Endometrial microvascular endothelial cells (primary cell): ENCODE measurements around the gene CALHM3. TPM values are rescaled to one million over a fixed set of nuclear protein-coding genes. Genes with fewer than 3 reads are reported as not detected.
"Not testable (repeated sequence)": the region's sequence is repeated elsewhere in the genome, so short reads cannot be mapped to it uniquely, and the experiment has no call there.

Source experiments
- in situ Hi-C: cut with HindIII; loops from 2 replicates; pipeline ENCODE4 v1.10.0; 2017; ENCODE audit warnings: low sequenced_read_pairs, low pct_unique_long_range_greater_than_20kb; ENCODE audit errors: inconsistent ontology term
- total RNA-seq: library from RNA; depleted of rRNA; stranded (reverse); fragments of >200 nt; gene quantifications from one replicate; pipeline ENCODE4 v1.2.3, GENCODE V29; 2015; ENCODE audit errors: inconsistent ontology term

The CALHM3 gene
- total RNA-seq, 1 donor from 2014 or later = not detected

DNA sequence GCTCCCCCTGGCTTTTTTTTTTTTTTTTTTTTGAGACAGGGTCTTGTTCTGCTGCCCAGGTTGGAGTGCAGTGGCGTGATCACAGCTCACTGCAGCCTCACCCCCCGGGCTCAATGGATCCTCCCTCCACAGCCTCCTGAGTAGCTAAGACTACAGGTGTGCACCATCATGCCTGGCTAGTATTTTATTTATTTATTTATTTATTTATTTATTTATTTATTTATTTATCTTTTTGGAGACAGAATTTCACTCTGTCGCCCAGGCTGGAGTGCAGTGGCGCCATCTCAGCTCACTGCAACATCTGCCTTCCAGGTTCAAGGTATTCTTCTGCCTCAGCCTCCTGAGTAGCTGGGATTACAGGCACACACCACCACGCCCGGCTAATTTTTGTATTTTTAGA is 24.7 kb upstream of the CALHM3 start:
- in situ Hi-C loops = not testable (repeated sequence)

DNA sequence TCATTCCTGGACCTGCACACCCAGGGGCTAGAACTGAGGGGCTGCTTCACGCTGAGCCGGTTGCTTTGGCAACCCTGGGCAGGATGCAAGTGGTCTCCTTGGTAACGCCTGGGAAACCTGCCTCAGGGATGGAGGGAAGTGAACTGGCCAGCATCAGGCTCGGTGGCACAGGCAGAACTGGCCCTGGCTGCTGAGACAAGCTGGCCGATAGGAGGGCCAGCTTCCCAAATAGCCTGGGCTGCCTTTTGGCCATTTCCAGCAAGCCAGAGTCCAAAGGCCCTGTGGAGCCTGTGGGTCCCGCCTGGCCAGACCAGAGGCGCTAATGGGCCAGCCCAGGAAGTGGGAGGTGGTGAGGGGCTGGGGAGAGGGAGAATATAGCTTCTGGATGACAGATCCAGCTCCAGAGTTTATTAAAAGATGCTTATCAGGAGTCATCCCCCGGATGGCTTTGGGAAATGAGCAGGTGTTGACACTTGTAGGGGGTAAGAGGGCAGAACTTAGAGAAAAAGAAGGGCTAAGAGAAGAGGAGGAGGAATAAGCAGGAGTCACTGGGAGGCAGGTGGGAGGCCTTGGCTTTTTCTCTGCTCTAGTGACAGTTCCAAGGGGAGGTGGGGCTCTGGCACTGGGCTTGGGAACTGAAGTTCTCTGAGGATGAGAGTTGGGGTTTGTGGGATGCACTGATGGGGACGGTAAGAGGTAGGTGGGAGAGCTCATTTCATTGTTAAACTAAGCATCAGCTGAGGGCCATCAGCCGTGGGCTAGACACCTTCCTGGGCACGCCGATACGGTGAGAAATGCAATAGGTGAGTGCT is 24.0 kb upstream of the CALHM3 start:
- in situ Hi-C loops = no loop called here

DNA sequence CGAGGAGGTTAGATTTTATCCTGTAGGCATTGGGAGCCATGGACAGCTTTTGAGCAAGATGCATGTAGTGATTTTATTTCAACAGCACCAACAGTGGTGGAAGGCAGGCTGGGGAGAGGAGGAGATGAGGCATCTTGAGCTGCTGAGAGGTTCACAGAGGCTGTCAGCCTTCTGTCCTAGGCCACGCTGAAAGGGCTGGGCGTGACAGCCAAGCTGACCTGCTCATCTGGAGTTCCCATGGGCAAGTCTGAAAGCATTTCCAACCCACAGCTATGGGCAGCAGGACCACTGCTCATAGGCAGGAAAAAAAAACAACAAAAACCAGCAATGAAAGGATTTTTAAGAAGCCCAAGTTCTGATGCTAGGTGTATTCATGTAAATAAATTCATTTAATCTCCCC is 22.1 kb upstream of the CALHM3 start:
- in situ Hi-C loops = no loop called here

DNA sequence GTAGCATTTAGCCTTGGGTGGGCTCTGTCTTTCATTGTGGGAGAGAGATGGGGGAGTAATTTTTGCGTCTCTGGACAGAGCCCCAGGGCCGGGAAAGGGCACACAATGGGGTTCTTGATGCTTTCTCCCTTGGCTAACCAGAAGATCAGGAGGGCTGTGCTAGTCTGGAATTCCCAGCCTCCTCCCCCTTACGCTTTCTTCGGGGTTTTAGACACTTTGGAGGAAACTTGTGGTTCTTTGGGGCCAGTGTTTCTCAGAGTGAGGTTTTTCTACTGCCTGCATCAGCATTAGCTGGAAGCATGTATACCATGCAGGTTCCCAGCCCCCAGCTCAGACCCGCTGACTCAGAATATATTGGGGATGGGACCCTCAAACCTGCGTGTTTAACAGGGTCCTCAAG is 21.4 kb upstream of the CALHM3 start:
- in situ Hi-C loops = no loop called here

DNA sequence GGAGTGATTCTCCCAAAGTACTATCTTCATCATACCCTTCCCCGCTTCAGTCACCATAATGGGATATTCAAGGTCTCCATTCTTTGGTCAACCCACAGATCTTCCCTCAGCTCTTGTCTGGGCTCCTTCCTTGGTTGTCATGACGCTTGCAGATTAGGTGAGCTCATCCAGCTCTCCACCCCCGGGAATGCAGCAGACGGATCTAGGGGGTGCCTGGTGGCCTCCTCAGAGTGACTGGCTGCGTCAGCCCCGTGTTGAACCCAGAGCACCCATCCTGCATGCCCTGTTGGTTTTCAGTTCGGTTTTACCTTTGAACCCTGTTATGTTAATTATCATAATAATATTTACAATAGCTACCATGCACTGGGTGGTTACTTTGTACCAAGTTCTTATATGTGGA is 20.8 kb upstream of the CALHM3 start:
- in situ Hi-C loops = loop anchor here (10.0 kb wide), 1 partner anchor 85 kb away; no protein-coding TSS in a partner anchor

DNA sequence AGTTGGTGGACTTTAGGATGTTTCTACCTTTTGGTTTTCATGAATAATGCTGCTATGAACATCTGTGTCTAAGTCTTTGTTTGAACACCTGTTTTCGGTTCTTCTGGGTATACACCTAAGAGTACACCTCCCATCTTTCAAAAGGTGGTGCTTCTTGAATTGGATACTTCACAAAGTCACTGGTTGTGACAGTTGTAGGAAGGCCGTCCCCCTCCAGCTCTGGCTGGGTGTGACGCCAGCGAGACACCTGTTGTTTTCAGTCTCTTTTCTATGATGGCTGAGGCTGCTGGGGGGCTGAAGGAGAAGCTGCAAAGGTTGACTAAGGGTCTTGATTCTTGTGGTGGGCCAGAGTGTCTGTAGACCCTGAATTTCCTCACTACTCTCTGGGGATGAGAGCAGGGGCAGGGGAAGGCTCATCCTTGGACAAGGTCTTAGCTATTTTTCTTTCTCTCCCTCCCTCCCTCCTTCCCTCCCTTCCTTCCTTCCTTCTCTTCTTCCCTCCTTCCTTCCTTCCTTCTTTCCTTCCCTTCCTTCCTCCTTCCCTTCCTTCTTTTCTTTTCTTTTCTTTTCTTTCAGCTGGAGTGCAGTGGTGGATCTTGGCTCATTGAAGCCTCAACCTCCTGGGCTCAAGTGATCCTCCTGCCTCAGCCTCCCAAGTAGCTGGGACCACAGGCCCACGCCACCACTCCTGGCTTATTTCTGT is 20.0 kb upstream of the CALHM3 start:
- in situ Hi-C loops = loop anchor here (10.0 kb wide), 1 partner anchor 84 kb away; no protein-coding TSS in a partner anchor

DNA sequence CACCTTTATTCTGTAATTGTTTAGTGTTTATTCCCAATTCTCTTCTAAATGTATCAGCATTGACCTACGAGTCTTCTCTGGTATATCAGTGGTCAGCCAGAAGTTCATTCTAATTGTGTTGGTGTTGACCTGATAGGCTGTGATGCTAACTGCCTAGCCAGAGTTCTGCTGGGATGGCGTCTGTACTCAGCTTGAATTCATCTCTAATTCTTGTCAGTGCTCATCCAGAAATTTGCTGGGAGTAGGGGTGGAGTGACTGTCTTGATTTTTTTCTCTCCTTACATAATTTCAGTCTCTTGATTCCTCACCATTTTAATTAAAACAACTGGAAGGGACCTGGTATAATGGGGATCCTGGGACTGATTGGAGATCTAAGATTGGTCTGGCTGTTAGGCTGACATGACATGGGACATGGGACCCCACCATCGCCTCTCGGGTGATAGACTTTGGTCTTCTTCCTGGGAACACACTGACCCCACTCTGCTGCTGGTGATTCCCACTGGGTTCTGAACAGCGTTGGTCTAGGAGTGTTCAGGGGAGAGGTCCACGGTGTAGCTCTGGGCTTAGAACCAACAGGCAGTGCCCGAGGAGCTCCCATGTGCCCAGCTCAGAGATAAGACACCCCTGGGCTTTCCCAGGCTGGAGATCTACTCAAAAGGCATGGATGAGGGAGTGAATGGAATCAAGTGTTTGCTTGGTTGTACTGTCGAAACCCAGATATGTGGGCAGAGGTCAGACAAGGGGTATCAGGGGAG is 18.3 kb upstream of the CALHM3 start:
- in situ Hi-C loops = loop anchor here (10.0 kb wide), 1 partner anchor 83 kb away; no protein-coding TSS in a partner anchor

DNA sequence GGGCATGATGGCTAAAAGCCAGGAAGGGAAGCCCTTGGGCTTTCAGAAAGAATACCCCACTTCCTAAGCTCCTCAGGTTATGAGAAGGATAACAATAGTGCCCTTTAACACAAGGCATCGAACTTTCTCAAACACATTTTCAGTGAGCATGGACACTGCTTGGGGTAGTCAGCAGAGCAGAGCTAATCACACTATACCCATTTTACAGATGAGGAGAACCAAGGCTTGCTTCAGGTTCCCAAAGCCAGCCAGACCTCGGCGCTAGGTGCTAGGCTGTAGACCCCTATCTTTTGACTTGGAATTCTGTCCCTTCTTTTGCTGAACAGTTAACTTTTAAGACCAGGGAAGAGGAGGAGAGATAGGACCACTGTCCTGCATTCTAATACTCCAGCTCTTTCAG is 16.3 kb upstream of the CALHM3 start:
- in situ Hi-C loops = loop anchor here (10.0 kb wide), 1 partner anchor 81 kb away; no protein-coding TSS in a partner anchor

DNA sequence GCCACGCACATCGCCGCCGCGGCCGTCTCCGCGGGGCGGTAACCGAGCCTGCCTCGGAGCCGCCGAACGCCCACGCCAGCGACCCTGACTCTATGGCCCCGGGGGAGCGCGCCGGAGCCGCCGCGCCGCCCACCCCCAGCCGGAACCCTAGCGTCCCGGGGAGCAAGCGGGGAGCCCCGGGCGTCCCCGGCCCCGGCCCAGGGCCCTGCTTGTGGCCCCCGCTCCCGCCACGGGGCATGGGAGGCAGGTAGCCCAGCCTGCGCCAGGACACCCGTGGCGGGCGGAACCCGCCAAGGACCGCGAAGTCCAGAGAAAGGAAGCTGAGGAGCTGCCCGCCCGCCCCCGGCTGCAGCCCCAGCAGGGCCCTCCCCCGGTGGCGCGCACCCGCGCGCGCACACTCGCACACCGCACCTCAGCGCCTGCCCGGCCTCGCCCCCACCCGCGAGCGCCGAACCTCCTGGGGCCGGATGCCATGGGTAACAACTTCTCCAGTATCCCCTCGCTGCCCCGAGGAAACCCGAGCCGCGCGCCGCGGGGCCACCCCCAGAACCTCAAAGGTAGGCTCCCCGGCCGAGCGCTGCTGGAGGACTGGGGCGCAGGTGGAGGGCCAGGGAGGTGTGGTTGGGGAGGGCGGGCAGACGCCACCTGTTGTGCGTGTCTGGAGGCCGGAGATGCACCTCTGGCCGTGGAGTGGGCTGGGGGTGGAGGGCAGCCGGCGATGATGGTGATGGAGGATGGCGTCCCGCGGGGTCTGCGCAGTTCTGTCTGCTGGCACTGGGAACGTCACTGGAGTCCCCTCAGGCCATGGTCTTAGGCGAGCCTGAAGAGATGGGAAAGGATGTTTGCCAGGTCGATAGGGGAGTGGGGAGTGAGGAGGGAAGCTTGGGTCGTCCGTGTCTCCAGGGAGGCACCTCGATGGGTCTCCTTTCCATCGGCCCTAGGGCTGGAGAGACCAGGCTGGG is 15.2 kb upstream of the CALHM3 start:
- in situ Hi-C loops = loop anchor here (10.0 kb wide), 1 partner anchor 79 kb away; no protein-coding TSS in a partner anchor

DNA sequence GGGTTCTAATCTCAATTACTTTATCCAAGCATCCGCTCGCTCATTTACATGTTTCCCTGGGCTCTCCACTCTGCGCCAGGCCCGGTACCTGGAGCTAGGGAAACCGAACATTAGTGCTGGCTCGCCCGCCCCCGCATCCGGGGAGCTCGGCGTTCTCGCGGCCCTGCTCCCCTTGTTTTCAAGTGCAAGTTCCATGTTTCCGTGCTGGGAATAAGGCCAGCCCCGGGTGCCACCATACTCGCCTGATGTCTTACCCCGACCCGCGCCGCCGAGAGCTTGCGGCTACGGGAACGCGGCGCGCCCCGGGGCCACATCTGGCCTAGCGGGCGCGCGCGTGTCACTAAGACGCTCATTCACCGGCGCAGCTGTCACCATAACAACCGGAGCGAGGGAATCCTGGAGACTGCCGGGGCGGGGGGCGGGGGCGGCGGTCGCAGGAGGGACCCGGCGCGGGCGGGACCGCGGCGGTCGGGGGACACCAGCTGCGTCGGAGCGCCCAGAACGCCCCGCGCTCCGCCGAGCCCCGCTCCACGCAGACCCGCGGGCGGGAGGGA is 14.4 kb upstream of the CALHM3 start, which contains the start of gene NEURL1:
Gene NEURL1 (plus strand): TSS at position 344 of the 554 bp plus-strand sequence. CDS start 683 bp downstream, outside the sequence.
- in situ Hi-C loops = loop anchor here (10.0 kb wide), 1 partner anchor 79 kb away; no protein-coding TSS in a partner anchor

DNA sequence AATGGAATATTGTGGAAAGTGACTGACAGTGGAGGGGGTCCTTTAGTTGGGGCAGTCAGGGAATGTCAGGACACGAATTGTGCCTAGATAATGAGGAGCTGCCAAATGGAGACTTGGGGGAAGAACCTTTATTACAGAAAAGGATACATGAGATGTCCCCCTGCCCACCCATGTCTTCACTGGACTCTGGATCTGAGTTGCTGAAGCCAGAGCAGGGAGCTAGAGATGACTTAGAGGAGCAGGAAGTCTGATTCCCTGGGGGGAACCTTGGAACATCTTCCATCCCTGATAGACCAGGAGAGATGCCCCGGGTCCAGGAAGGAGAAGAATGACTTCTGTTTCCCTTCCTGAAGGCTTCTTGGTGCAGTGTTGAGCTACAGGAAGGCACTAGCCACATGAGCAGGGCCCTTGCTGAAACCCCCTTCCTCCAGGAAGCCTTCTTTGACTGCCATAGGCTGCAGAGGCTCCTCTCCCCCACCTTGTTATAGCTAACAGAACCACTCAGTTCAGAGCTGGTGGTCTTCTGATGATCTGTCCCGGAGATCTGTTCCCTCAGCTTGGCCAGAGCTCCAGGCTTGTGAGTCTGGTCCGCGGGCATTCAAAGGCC is 13.7 kb upstream of the CALHM3 start:
- in situ Hi-C loops = loop anchor here (10.0 kb wide), 1 partner anchor 78 kb away; no protein-coding TSS in a partner anchor

DNA sequence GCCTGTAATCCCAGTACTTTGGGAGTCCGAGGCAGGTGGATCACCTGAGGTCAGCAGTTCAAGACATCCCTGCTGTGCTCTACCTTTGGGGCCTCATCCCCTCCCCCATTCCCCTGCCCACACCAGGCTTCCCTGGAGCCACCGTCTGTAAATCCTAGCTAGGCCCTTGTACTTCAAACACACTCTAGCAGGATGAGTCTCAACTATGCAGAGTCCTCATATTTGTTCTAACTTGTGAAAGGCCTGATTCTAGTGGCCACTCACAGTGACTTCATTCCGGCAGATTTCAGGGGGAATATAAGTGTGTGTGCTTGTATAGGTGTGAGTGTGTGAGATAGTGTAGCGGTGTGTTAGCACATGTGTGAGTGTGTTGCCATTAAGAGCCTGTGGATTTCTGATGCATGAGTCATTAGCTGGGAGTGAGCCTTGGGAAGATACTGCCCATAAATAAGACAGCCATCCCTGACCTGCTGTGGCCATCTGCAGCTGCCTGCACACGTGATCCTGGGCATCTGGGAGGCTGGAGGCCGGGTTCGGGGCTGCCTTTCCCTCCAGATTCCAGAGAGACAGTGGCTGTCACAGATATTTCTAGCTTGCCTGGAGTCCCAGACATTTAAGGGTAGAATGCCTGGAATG is 12.8 kb upstream of the CALHM3 start:
- in situ Hi-C loops = loop anchor here (10.0 kb wide), 1 partner anchor 77 kb away; no protein-coding TSS in a partner anchor

DNA sequence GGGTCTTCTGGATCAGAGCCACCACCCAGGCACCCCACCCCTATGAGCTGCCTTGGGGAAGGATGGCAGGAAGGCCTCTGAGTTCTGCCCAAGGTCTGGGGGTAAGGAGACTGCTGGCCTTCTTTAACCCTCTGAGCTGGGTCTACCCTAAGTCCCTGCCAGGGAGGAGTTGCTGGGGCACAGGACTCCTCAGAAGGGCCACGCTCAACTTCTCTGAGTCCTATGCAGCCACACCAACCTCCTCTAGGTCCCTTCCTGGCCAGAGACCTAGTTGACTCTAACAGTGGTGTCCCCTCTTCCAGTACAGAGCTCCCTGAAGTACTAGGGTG is 11.9 kb upstream of the CALHM3 start:
- in situ Hi-C loops = loop anchor here (10.0 kb wide), 1 partner anchor 76 kb away; no protein-coding TSS in a partner anchor

DNA sequence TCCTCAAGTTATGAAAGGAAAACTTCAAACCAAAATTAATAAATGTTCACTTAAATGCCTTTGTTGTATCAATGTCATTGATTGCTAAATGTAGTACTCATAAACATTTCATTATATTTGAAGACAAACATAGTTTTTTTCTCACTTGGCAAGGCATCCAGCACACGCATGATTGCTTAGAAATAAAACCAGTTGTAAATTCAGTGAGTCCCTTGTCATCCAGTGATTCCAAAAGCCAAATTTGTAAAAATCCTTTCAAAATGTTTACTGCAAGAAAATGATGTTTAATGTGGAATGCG is 8.3 kb upstream of the CALHM3 start:
- in situ Hi-C loops = no loop called here

DNA sequence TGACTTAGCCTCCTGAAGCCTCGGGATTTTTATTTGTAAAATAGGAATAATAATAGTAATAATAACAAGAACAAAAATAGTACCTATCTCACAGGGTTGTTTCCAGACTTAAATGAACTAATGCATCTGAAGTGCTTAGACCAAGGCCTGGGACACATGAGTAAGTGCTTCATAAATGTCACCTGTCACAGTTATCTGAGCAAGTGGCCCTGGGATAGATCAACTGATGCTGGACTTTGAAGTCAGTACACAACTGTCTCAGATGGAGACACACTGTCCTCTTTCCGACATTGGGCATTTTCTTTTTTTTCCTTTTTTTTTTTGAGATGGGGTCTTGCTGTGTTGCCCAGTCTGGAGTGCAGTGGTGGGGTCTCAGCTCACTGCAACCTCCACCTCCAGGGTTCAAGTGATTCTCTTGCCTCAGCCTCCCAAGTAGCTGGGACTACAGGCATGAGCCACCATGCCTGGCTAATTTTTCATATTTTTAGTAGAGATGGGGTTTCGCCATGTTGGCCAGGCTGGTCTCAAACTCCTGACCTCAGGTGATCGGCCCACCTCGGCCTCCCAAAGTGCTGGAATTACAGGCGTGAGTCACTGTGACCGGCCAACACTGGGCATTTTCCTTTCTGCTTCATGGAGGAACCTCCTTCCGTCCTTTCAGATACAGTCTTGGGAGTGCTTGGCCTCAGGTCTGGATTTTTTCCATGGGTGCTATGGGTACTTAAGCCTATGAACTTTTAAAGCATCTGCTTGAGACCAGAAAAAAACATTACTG is 7.8 kb upstream of the CALHM3 start:
- in situ Hi-C loops = not testable (repeated sequence)

DNA sequence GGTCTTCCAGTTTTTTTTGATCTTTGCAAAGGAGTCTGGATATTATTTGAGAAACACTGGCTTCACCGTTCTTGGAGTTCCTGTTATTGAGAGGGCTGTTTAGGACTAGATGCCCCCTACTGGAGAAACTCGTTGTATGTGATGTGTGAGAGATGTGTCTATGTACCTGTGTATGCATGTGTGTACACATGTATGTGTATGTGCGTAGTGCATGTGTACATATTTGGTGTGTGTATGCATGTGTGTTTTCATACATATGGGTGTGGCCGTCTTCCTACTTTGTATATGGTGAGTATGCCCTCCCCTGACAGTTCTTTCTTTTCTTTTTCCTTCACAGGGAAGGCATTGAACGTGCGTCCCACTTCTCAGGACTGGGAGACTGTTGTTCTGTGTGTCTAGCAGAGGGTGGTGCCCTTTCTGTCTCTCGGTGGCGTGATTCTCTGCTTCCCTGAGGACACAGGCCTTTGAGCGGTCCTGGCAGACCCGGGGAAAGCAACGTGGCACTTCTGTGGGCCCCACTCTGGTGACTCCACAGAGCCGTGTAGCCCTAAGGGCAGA is 3.0 kb upstream of the CALHM3 start:
- in situ Hi-C loops = no loop called here
